Measurements from ENCODE around the gene FAM3D.

- TF ChIP-seq, protein P1, sequence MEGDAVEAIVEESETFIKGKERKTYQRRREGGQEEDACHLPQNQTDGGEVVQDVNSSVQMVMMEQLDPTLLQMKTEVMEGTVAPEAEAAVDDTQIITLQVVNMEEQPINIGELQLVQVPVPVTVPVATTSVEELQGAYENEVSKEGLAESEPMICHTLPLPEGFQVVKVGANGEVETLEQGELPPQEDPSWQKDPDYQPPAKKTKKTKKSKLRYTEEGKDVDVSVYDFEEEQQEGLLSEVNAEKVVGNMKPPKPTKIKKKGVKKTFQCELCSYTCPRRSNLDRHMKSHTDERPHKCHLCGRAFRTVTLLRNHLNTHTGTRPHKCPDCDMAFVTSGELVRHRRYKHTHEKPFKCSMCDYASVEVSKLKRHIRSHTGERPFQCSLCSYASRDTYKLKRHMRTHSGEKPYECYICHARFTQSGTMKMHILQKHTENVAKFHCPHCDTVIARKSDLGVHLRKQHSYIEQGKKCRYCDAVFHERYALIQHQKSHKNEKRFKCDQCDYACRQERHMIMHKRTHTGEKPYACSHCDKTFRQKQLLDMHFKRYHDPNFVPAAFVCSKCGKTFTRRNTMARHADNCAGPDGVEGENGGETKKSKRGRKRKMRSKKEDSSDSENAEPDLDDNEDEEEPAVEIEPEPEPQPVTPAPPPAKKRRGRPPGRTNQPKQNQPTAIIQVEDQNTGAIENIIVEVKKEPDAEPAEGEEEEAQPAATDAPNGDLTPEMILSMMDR (IDR thresholded peaks at IDR 0.05; ENCODE audit: low read depth, low read length), result no peak
- TF ChIP-seq EZH2phosphoT487 (IDR thresholded peaks at IDR 0.05; ENCODE audit: low read depth), result no peak
These were observed 38.6 kb downstream of the FAM3D start for GRCh38 chr3:58627941-58628340.

Measured in OCI-LY3 (cell line).